Neural progenitor cell (in vitro differentiated cells): ENCODE results near the gene DSTN. TPM values are rescaled to one million over a fixed set of nuclear protein-coding genes. Genes with fewer than 3 reads are reported as not detected.

Experiments
- DNase-seq: peaks from one replicate; pipeline ENCODE4 v3.0.0-alpha.2; 2016; ENCODE audit warnings: low spot score
- H2AFZ ChIP-seq: fragments of 200-600 bp; sonication (generic); replicated peaks from 2 replicates; pipeline ENCODE4 v1.6.1; 2016; ENCODE audit warnings: antibody characterized with exemption
- H3F3A ChIP-seq: fragments of 200-600 bp; sonication (generic); 2 replicates; pipeline ENCODE4 v1.6.1; 2016; ENCODE audit warnings: antibody characterized with exemption, low read depth
- H3K27ac ChIP-seq: fragments of 200-600 bp; sonication (generic); 2 replicates; pipeline ENCODE4 v1.5.1; 2016; ENCODE audit warnings: mild to moderate bottlenecking
- H3K27me3 ChIP-seq: fragments of 200-600 bp; sonication (generic); 2 replicates; pipeline ENCODE4 v1.6.1; 2016; ENCODE audit warnings: mild to moderate bottlenecking, moderate library complexity
- H3K36me3 ChIP-seq: fragments of 200-600 bp; sonication (generic); 2 replicates; pipeline ENCODE4 v1.5.1; 2016
- H3K4me1 ChIP-seq: fragments of 200-600 bp; sonication (generic); 2 replicates; pipeline ENCODE4 v1.6.1; 2016; ENCODE audit warnings: mixed run types
- H3K4me2 ChIP-seq: fragments of 200-600 bp; sonication (generic); 2 replicates; pipeline ENCODE4 v1.6.1; 2016
- H3K4me3 ChIP-seq: fragments of 200-600 bp; sonication (generic); 2 replicates; pipeline ENCODE4 v1.5.1; 2016
- H3K79me2 ChIP-seq: fragments of 200-600 bp; sonication (generic); 2 replicates; pipeline ENCODE4 v1.6.1; 2016; ENCODE audit warnings: low read depth
- H3K9ac ChIP-seq: fragments of 200-600 bp; sonication (generic); 2 replicates; pipeline ENCODE4 v1.6.1; 2016
- H3K9me3 ChIP-seq: fragments of 200-600 bp; sonication (generic); 2 replicates; pipeline ENCODE4 v1.5.1; 2016; ENCODE audit warnings: low read depth
- H4K20me1 ChIP-seq: fragments of 200-600 bp; sonication (generic); 2 replicates; pipeline ENCODE4 v1.6.1; 2016; ENCODE audit warnings: low read depth
- H3K27ac Mint-ChIP-seq: 3 replicates; pipeline ENCODE4 v1.8.0; 2021; ENCODE audit warnings: mixed read lengths
- H3K27me3 Mint-ChIP-seq: 2 replicates; pipeline ENCODE4 v1.8.0; 2022; ENCODE audit warnings: low read depth, mild to moderate bottlenecking, inconsistent platforms, moderate library complexity, mixed read lengths; ENCODE audit not compliant: insufficient read depth
- H3K36me3 Mint-ChIP-seq: 3 replicates; pipeline ENCODE4 v1.8.0; 2021; ENCODE audit warnings: mixed read lengths
- H3K4me1 Mint-ChIP-seq: 3 replicates; pipeline ENCODE4 v1.8.0; 2021; ENCODE audit warnings: mixed read lengths
- H3K4me3 Mint-ChIP-seq: 3 replicates; pipeline ENCODE4 v1.8.0; 2021; ENCODE audit warnings: mild to moderate bottlenecking, moderate library complexity, mixed read lengths
- H3K9me3 Mint-ChIP-seq: 3 replicates; pipeline ENCODE4 v1.8.0; 2020; ENCODE audit warnings: mixed read lengths
- CTCF ChIP-seq: fragments of 200-600 bp; sonication (generic); IDR thresholded peaks from 2 replicates; pipeline ENCODE4 v1.5.1; 2017; ENCODE audit warnings: antibody characterized with exemption, mild to moderate bottlenecking
- EZH2 ChIP-seq: fragments of 200-600 bp; sonication (generic); IDR thresholded peaks from 2 replicates; pipeline ENCODE4 v1.6.1; 2017; ENCODE audit warnings: antibody characterized with exemption, mild to moderate bottlenecking, moderate library complexity
- EZH2phosphoT487 ChIP-seq: fragments of 200-600 bp; sonication (generic); IDR thresholded peaks from 2 replicates; pipeline ENCODE4 v1.6.1; 2017; ENCODE audit warnings: antibody characterized with exemption
- total RNA-seq: library from RNA; depleted of rRNA; stranded (reverse); fragments of >200 nt; gene quantifications from 2 replicates; pipeline ENCODE4 v1.2.3, GENCODE V29; 2015; ENCODE audit warnings: low replicate concordance

Gene DSTN
- 107 and 158 TPM in 2 replicates for total RNA-seq

- Histone ChIP-seq H3F3A (peaks cover 29% of the 10 kb centered on the region), H2AFZ (peak within 1 kb of the TSS; percentile 96), H3K9ac (peak within 1 kb of the TSS; percentile 48), H3K27me3 (peaks cover 12% of the 10 kb centered on the region), H3K9me3 (no peaks in the 10 kb centered on the region), H3K4me1 (peaks cover 22% of the 10 kb centered on the region), H3K4me2 (peak within 1 kb of the TSS; percentile 85), H3K36me3 (no peaks in the 10 kb centered on the region), H3K79me2 (peaks cover 42% of the 10 kb centered on the region), H3K4me3 (peak within 1 kb of the TSS; percentile 81), H4K20me1 (peaks cover 38% of the 10 kb centered on the region), H3K27ac (peak within 1 kb of the TSS; percentile 93)
- no peaks in the 10 kb centered on the region for H3K9me3 Mint-ChIP-seq
- peaks cover 25% of the 10 kb centered on the region for H3K4me1 Mint-ChIP-seq
- no peak for TF ChIP-seq CTCF
- H3K4me3 Mint-ChIP-seq: peak within 1 kb of the TSS; percentile 95
- no peaks in the 10 kb centered on the region for H3K36me3 Mint-ChIP-seq
- peak; percentile 98 for DNase-seq
- H3K27me3 Mint-ChIP-seq: peaks cover 4% of the 10 kb centered on the region
- H3K27ac Mint-ChIP-seq: peak within 1 kb of the TSS; percentile 95
These were observed at the start of gene DSTN for GRCh38 chr20:17569616-17570346. DSTN (plus strand) TSS chr20:17570075; CDS start chr20:17570209, 134 bp downstream.

- Histone ChIP-seq H3K4me2 (no peak overlapping the region), H3K4me3 (no peak overlapping the region), H3K36me3 (no peaks in the 10 kb centered on the region), H3K9ac (no peak overlapping the region), H3K27me3 (peaks cover 80% of the 10 kb centered on the region), H2AFZ (no peak overlapping the region), H3K4me1 (no peaks in the 10 kb centered on the region), H3K79me2 (no peaks in the 10 kb centered on the region), H3K27ac (no peak overlapping the region), H3K9me3 (no peaks in the 10 kb centered on the region), H3F3A (no peaks in the 10 kb centered on the region), H4K20me1 (no peaks in the 10 kb centered on the region)
- H3K4me1 Mint-ChIP-seq: no peaks in the 10 kb centered on the region
- H3K27me3 Mint-ChIP-seq: peaks cover 40% of the 10 kb centered on the region
- DNase-seq: no peak
- H3K36me3 Mint-ChIP-seq: no peaks in the 10 kb centered on the region
- no peak overlapping the region for H3K4me3 Mint-ChIP-seq
- H3K27ac Mint-ChIP-seq: no peak overlapping the region
- no peak for TF ChIP-seq CTCF
- TF ChIP-seq EZH2phosphoT487: no peak
- no peak for TF ChIP-seq EZH2
- H3K9me3 Mint-ChIP-seq: peaks cover 2% of the 10 kb centered on the region
These were observed 49.3 kb upstream of the DSTN start for GRCh38 chr20:17520583-17520982.

GRCh38 chr20:17522528-17522927 is 47.3 kb upstream of the DSTN start:
- no peak overlapping the region for H3K4me2 ChIP-seq
- H3K27me3 ChIP-seq: peaks cover 91% of the 10 kb centered on the region
- H3K4me3 ChIP-seq: no peak overlapping the region
- no peaks in the 10 kb centered on the region for H3K36me3 ChIP-seq
- no peaks in the 10 kb centered on the region for H3F3A ChIP-seq
- no peaks in the 10 kb centered on the region for H3K79me2 ChIP-seq
- Mint-ChIP-seq H3K4me3 (no peak overlapping the region), H3K27me3 (peaks cover 53% of the 10 kb centered on the region), H3K9me3 (peaks cover 4% of the 10 kb centered on the region), H3K36me3 (no peaks in the 10 kb centered on the region), H3K4me1 (no peaks in the 10 kb centered on the region), H3K27ac (no peak overlapping the region)
- TF ChIP-seq CTCF (no peak), EZH2phosphoT487 (no peak), EZH2 (no peak)
- no peaks in the 10 kb centered on the region for H4K20me1 ChIP-seq
- no peak overlapping the region for H3K27ac ChIP-seq
- no peaks in the 10 kb centered on the region for H3K9me3 ChIP-seq
- H3K4me1 ChIP-seq: no peaks in the 10 kb centered on the region
- no peak overlapping the region for H2AFZ ChIP-seq
- no peak for DNase-seq
- H3K9ac ChIP-seq: no peak overlapping the region
